GM12891 (cell line): ENCODE data around the gene FARS2.

Experiments used
- PAX5 ChIP-seq: IDR thresholded peaks from 2 replicates; pipeline ENCODE4 v1.6.1; 2011; ENCODE audit warnings: low read length, moderate library complexity, mild to moderate bottlenecking; ENCODE audit not compliant: insufficient read depth, severe bottlenecking
- POLR2A ChIP-seq: IDR thresholded peaks from 2 replicates; pipeline ENCODE4 v1.6.1; 2011; ENCODE audit warnings: low read depth, low read length, control low read depth
- POLR2AphosphoS5 ChIP-seq: IDR thresholded peaks from 2 replicates; pipeline ENCODE4 v1.6.1; 2011; ENCODE audit warnings: low read depth, low read length, control low read depth
- POU2F2 ChIP-seq: IDR thresholded peaks from 2 replicates; pipeline ENCODE4 v1.6.1; 2011; ENCODE audit warnings: low read depth, mild to moderate bottlenecking, control low read depth, low read length, moderate library complexity
- SPI1 ChIP-seq: IDR thresholded peaks from 2 replicates; pipeline ENCODE4 v1.6.1; 2011; ENCODE audit warnings: low read depth, low read length, control low read depth
- TAF1 ChIP-seq: IDR thresholded peaks from 2 replicates; pipeline ENCODE4 v1.6.1; 2011; ENCODE audit warnings: low read depth, low read length, control low read depth

GRCh38 chr6:5598123-5598522, 336.8 kb downstream of the FARS2 start:
- TF ChIP-seq POLR2A (no peak), POLR2AphosphoS5 (no peak), PAX5 (no peak), SPI1 (no peak), TAF1 (no peak), POU2F2 (no peak)
